ENCODE data around the gene ERN1.

- no peak for TF ChIP-seq EZH2 (optimal IDR thresholded peaks at IDR 0.05; ENCODE audit: low read depth, low read length)
- no peak for TF ChIP-seq CTCF (IDR thresholded peaks at IDR 0.05; ENCODE audit: low read length)
Observed at GRCh38 chr17:64008346-64008745, 121.6 kb downstream of the ERN1 start.
